Gastrocnemius medialis (tissue), 4 donors: ENCODE data around the gene BANF1. TPM values are rescaled to one million over a fixed set of nuclear protein-coding genes. Genes with fewer than 3 reads are reported as not detected.

Source experiments
- ATAC-seq, 2 donors: fragments of 150-250 bp; one replicate each; pipeline ENCODE4 v1.9.1; 2016
- DNase-seq, 2 donors: peaks; one replicate each; pipeline ENCODE4 v3.0.0-alpha.2; 2019
- H3K27ac ChIP-seq, 4 donors: fragments of 200-600 bp; sonication (generic); 1 replicate in 1 of 4; 2 replicates in 3 of 4; pipeline ENCODE4 v1.5.1; 2016 to 2018; ENCODE audit warnings: mild to moderate bottlenecking in 2 of 4, moderate library complexity in 1 of 4
- H3K27me3 ChIP-seq, 3 donors: fragments of 200-600 bp; sonication (generic) in 2 of 3; 1 replicate in 1 of 3; 2 replicates in 2 of 3; pipeline versions ENCODE4 v1.5.1 to v1.6.0; 2016 to 2019; ENCODE audit warnings: mild to moderate bottlenecking in 1 of 3, moderate library complexity in 1 of 3
- H3K36me3 ChIP-seq, 2 donors: fragments of 200-600 bp; sonication (generic) in 1 of 2; one replicate each; pipeline ENCODE4 v1.5.1; 2017 to 2018
- H3K4me1 ChIP-seq, 2 donors: fragments of 200-600 bp; sonication (generic) in 1 of 2; one replicate each; pipeline ENCODE4 v1.5.1; 2016 to 2017; ENCODE audit warnings: mild to moderate bottlenecking in 2 of 2
- H3K4me3 ChIP-seq, 4 donors: fragments of 200-600 bp; sonication (generic) in 3 of 4; 1 replicate in 1 of 4; 2 replicates in 3 of 4; pipeline ENCODE4 v1.5.1; 2016 to 2019; ENCODE audit warnings: mild to moderate bottlenecking in 2 of 4
- H3K9me3 ChIP-seq, 3 donors: fragments of 200-600 bp; sonication (generic) in 2 of 3; 1 replicate in 1 of 3; 2 replicates in 2 of 3; pipeline ENCODE4 v1.5.1; 2016 to 2019
- POLR2A ChIP-seq, 2 donors: fragments of 450-650 bp; IDR thresholded peaks; one replicate each; pipeline ENCODE4 v1.6.1; 2017; ENCODE audit warnings: antibody characterized with exemption in 2 of 2, mild to moderate bottlenecking in 2 of 2, moderate library complexity in 2 of 2
- in situ Hi-C, 4 donors: fragments of 200-750 bp; cut with MboI; loops; one replicate each; pipeline versions ENCODE4 v1.15.0 to v1.8.0; 2017; ENCODE audit warnings: low sequenced_read_pairs in 4 of 4
- intact Hi-C: fragments of 100-400 bp; cut with DNase I; formaldehyde crosslinking; loops from one replicate; pipeline ENCODE4 v1.15.1; 2023; ENCODE audit warnings: low total_unique reads
- total RNA-seq, 4 donors: library from RNA; depleted of rRNA; stranded (reverse); fragments of >200 nt; gene quantifications; one replicate each; pipeline versions ENCODE4 v1.1.0 to v1.2.3, GENCODE V29; 2016
- TF ChIP-seq, protein P1 (sequence below), 5 experiments: fragments of 450-650 bp in 3 of 5; fragments of 200-600 bp in 2 of 5; sonication (generic) in 2 of 5; IDR thresholded peaks in 4 of 5; conservative IDR thresholded peaks in 1 of 5; 1 replicate in 4 of 5; 2 replicates in 1 of 5; pipeline ENCODE4 v1.5.1; 2016 to 2019; ENCODE audit warnings: antibody characterized with exemption in 5 of 5, mild to moderate bottlenecking in 3 of 5, moderate library complexity in 3 of 5

Gene BANF1
- total RNA-seq, 4 donors from 2014 or later, result 57.4 to 126 (median 72.1) TPM

DNA sequence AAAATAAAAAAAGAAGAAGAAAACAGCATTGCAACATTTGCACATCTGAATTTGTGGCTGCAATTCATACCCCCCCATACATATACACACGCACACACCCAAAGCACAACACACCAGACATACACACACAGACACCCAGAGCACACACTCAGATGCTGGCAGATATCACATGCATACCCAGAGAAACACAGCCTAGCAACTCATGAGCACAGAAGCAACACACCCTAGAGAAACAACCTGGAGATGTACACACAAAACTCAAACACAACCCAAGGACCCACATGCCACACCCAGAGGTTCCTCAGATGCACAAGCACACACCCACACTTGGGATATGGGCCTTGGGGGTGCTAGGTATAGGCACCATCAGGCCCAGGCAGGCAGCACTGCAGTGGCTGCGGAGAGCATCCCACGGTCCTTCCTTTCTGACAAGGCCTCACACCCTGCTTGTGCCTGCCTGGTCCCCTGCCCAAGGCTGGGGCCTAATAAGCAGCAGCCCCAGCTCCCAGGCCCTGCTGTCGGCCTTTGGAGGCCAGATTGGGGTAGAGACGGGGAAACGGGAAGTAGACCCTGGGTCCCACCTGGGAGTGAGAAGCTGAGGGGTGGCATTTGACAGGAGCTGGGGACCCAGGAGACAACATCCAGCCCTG lies 12.6 kb downstream of the BANF1 start:
- in situ Hi-C loops, result no loop called here
- H3K9me3 ChIP-seq, result no peaks in the 10 kb centered on the region
- DNase-seq (no peak), ATAC-seq (no peak)
- H3K4me1 ChIP-seq, result peaks cover 9 to 15% of the 10 kb centered on the region in 2 donors
- H3K36me3 ChIP-seq, result no peaks in the 10 kb centered on the region
- intact Hi-C loops, result no loop called here
- peak overlapping the region in 2 of 4 donors; percentile 34 to 69 for H3K27ac ChIP-seq
- H3K4me3 ChIP-seq, result no peak overlapping the region
- TF ChIP-seq POLR2A (IDR thresholded peaks at IDR 0.05), result no peak
- TF ChIP-seq, protein P1, sequence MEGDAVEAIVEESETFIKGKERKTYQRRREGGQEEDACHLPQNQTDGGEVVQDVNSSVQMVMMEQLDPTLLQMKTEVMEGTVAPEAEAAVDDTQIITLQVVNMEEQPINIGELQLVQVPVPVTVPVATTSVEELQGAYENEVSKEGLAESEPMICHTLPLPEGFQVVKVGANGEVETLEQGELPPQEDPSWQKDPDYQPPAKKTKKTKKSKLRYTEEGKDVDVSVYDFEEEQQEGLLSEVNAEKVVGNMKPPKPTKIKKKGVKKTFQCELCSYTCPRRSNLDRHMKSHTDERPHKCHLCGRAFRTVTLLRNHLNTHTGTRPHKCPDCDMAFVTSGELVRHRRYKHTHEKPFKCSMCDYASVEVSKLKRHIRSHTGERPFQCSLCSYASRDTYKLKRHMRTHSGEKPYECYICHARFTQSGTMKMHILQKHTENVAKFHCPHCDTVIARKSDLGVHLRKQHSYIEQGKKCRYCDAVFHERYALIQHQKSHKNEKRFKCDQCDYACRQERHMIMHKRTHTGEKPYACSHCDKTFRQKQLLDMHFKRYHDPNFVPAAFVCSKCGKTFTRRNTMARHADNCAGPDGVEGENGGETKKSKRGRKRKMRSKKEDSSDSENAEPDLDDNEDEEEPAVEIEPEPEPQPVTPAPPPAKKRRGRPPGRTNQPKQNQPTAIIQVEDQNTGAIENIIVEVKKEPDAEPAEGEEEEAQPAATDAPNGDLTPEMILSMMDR (IDR thresholded peaks at IDR 0.05 in 4 of 5, conservative IDR thresholded peaks at IDR 0.05 in 1 of 5), result no peak
- peaks cover 12 to 18% (median 17%) of the 10 kb centered on the region in 3 donors for H3K27me3 ChIP-seq

DNA sequence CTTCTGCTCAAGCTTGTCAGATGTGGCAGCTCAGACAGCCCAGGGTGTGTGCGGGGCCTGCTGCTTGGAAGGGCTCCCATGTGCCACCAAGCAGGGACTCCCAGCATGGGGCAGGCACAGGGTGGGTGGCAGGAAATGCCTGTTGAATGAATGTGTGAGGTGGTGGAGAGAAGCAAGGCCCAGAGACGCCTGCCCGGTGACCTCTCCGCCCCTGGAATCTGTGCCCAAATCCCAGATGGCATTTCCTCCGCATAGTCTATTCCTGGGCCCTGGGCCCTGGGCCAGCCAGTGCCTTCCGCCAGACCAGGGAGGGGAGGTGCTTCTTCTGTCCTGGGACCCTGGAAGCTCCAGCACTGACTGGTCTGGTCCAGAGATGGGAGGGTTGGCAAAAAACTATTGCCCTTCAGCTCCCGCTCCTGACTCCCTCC lies 13.2 kb downstream of the BANF1 start:
- DNase-seq (no peak), ATAC-seq (peak in 1 of 2 donors; percentile 51)
- no peak for TF ChIP-seq POLR2A (IDR thresholded peaks at IDR 0.05)
- TF ChIP-seq, protein P1 (IDR thresholded peaks at IDR 0.05 in 4 of 5, conservative IDR thresholded peaks at IDR 0.05 in 1 of 5), result no peak
- peaks cover 12 to 18% (median 17%) of the 10 kb centered on the region in 3 donors for H3K27me3 ChIP-seq
- peak overlapping the region in 2 of 4 donors; percentile 34 to 69 for H3K27ac ChIP-seq
- H3K4me1 ChIP-seq, result peaks cover 9 to 15% of the 10 kb centered on the region in 2 donors
- intact Hi-C loops, result no loop called here
- in situ Hi-C loops, result no loop called here
- no peaks in the 10 kb centered on the region for H3K36me3 ChIP-seq
- H3K4me3 ChIP-seq, result no peak overlapping the region
- no peaks in the 10 kb centered on the region for H3K9me3 ChIP-seq

- in situ Hi-C loops (no loop called here), intact Hi-C loops (no loop called here)
- H3K27me3 ChIP-seq, result peaks cover 12 to 18% (median 17%) of the 10 kb centered on the region in 3 donors
- no peak overlapping the region for H3K4me3 ChIP-seq
- TF ChIP-seq, protein P1 (IDR thresholded peaks at IDR 0.05 in 4 of 5, conservative IDR thresholded peaks at IDR 0.05 in 1 of 5), result no peak
- no peak for TF ChIP-seq POLR2A (IDR thresholded peaks at IDR 0.05)
- H3K27ac ChIP-seq, result peak overlapping the region in 1 of 4 donors; percentile 69
- peaks cover 9 to 15% of the 10 kb centered on the region in 2 donors for H3K4me1 ChIP-seq
- ATAC-seq, result no peak
- H3K9me3 ChIP-seq, result no peaks in the 10 kb centered on the region
- DNase-seq, result no peak
- no peaks in the 10 kb centered on the region for H3K36me3 ChIP-seq
Measured at GRCh38 chr11:66015936-66016792, 13.9 kb downstream of the BANF1 start.

DNA sequence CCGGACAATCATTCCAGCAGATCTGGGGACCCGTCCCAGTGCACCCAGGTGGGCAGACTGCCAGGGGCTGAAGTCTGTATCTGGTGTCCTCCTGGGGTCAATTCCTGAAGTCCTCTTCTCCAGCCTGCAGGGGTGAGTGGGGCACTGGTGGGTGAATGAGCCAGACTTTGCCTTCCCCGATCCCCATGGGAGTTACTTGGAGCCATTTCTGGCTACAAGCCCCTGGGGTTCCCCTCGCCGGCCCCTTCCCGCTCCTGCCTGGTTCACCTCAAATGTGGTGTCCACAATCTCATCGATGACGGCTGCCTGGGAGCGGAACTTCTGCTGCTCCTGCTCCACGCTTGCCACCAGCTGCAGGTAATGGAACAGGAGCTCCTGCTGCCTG lies 14.5 kb downstream of the BANF1 start:
- Histone ChIP-seq H3K9me3 (no peaks in the 10 kb centered on the region), H3K27me3 (peaks cover 9 to 13% (median 13%) of the 10 kb centered on the region in 3 donors), H3K36me3 (no peaks in the 10 kb centered on the region), H3K27ac (peak overlapping the region in 1 of 4 donors; percentile 69), H3K4me1 (peaks cover 9 to 15% of the 10 kb centered on the region in 2 donors), H3K4me3 (no peak overlapping the region)
- intact Hi-C loops, result no loop called here
- DNase-seq (no peak), ATAC-seq (no peak)
- TF ChIP-seq, protein P1 (IDR thresholded peaks at IDR 0.05 in 4 of 5, conservative IDR thresholded peaks at IDR 0.05 in 1 of 5), result no peak
- in situ Hi-C loops, result no loop called here
